GM18870 (cell line): Measurements from ENCODE around the gene COL9A1.
A peak's percentile ranks its signal among the peaks of the same experiment; 100 is the strongest.
"Not testable (repeated sequence)": the region's sequence is repeated elsewhere in the genome, so short reads cannot be mapped to it uniquely, and the experiment has no call there.

Experiments
- ATAC-seq: cut with Tn5 transposase; IDR thresholded peaks from one replicate; pipeline ENCODE4 v1.9.1; 2021; ENCODE audit warnings: moderate library complexity; ENCODE audit not compliant: unreplicated experiment

Gene COL9A1

GRCh38 chr6:70303034-70303525 is at the start of gene COL9A1:
Gene COL9A1, minus strand, starts transcription at chr6:70303084. Its CDS starts 160 bp downstream, at chr6:70302924.
- no peak for ATAC-seq

- ATAC-seq = no peak
Measured at GRCh38 chr6:70351461-70351860, 48.6 kb upstream of the COL9A1 start.

- no peak for ATAC-seq
Measured at GRCh38 chr6:70345619-70346018, 42.7 kb upstream of the COL9A1 start.

GRCh38 chr6:70343313-70343712 is 40.4 kb upstream of the COL9A1 start:
- ATAC-seq = no peak

GRCh38 chr6:70339810-70340209 is 36.9 kb upstream of the COL9A1 start:
- not testable (repeated sequence) for ATAC-seq

- no peak for ATAC-seq
Measured at GRCh38 chr6:70338775-70339174, 35.9 kb upstream of the COL9A1 start.

- ATAC-seq = no peak
Measured at GRCh38 chr6:70337743-70338105, 34.8 kb upstream of the COL9A1 start.

- ATAC-seq = no peak
Measured at GRCh38 chr6:70336996-70337742, 34.3 kb upstream of the COL9A1 start.

GRCh38 chr6:70327036-70327435 is 24.2 kb upstream of the COL9A1 start:
- ATAC-seq = no peak

GRCh38 chr6:70325009-70325408 is 22.1 kb upstream of the COL9A1 start:
- ATAC-seq = no peak

- ATAC-seq = not testable (repeated sequence)
Measured at GRCh38 chr6:70317799-70318198, 14.9 kb upstream of the COL9A1 start.

- peak; percentile 69 for ATAC-seq
Measured at GRCh38 chr6:70315079-70315751, 12.3 kb upstream of the COL9A1 start.

GRCh38 chr6:70314296-70314695 is 11.4 kb upstream of the COL9A1 start:
- ATAC-seq = no peak

- ATAC-seq = peak; percentile 46
Measured at GRCh38 chr6:70312165-70312745, 9.4 kb upstream of the COL9A1 start.

GRCh38 chr6:70310063-70310694 is 7.3 kb upstream of the COL9A1 start:
- ATAC-seq = no peak

GRCh38 chr6:70309243-70309642 is 6.4 kb upstream of the COL9A1 start:
- no peak for ATAC-seq

GRCh38 chr6:70308142-70308541 is 5.3 kb upstream of the COL9A1 start:
- ATAC-seq = not testable (repeated sequence)

- ATAC-seq = no peak
Measured at GRCh38 chr6:70307008-70307407, 4.1 kb upstream of the COL9A1 start.

- no peak for ATAC-seq
Measured at GRCh38 chr6:70304616-70305015, 1.7 kb upstream of the COL9A1 start.

GRCh38 chr6:70299456-70299855 is 3.4 kb downstream of the COL9A1 start:
- no peak for ATAC-seq

- no peak for ATAC-seq
Measured at GRCh38 chr6:70298068-70298467, 4.8 kb downstream of the COL9A1 start.
